GM03348 (cell line): Measurements from ENCODE around the gene SPG7.
A peak's percentile ranks its signal among the peaks of the same experiment; 100 is the strongest.

Source experiments
- DNase-seq: peaks from one replicate; pipeline ENCODE4 v3.0.0; 2012; ENCODE audit warnings: low spot score

The SPG7 gene

GRCh38 chr16:89485701-89486246 is 22.4 kb upstream of the SPG7 start:
- no peak for DNase-seq

GRCh38 chr16:89489040-89489897 is 18.9 kb upstream of the SPG7 start:
- peak; percentile 89 for DNase-seq

GRCh38 chr16:89489898-89490438 is 18.2 kb upstream of the SPG7 start:
- DNase-seq, result peak; percentile 18

GRCh38 chr16:89490439-89491237 is 17.6 kb upstream of the SPG7 start, which contains the start of gene ANKRD11:
TSS of gene ANKRD11 (minus strand) at chr16:89490561. CDS start at chr16:89317019, 173,542 bp downstream.
- peak; percentile 100 for DNase-seq

- DNase-seq, result peak; percentile 39
These were observed 16.8 kb upstream of the SPG7 start for GRCh38 chr16:89491238-89491869.

- DNase-seq, result no peak
These were observed 16.1 kb upstream of the SPG7 start for GRCh38 chr16:89491974-89492687.

GRCh38 chr16:89493776-89494175 is 14.4 kb upstream of the SPG7 start:
- no peak for DNase-seq

- peak; percentile 80 for DNase-seq
These were observed 13.1 kb upstream of the SPG7 start for GRCh38 chr16:89495121-89495520.

GRCh38 chr16:89498839-89499238 is 9.4 kb upstream of the SPG7 start:
- no peak for DNase-seq

- DNase-seq, result no peak
These were observed 8.4 kb upstream of the SPG7 start for GRCh38 chr16:89499767-89500166.

- no peak for DNase-seq
These were observed 5.9 kb upstream of the SPG7 start for GRCh38 chr16:89502081-89502843.

GRCh38 chr16:89504091-89504490 is 4.1 kb upstream of the SPG7 start:
- no peak for DNase-seq

- peak; percentile 35 for DNase-seq
These were observed 2.7 kb upstream of the SPG7 start for GRCh38 chr16:89505204-89506112.

- no peak for DNase-seq
These were observed 2.1 kb upstream of the SPG7 start for GRCh38 chr16:89506113-89506504.

- no peak for DNase-seq
These were observed 1.4 kb upstream of the SPG7 start for GRCh38 chr16:89506791-89507191.

GRCh38 chr16:89507214-89507833 is 879 bp upstream of the SPG7 start:
- no peak for DNase-seq

GRCh38 chr16:89510526-89510925 is 2.3 kb downstream of the SPG7 start:
- no peak for DNase-seq

GRCh38 chr16:89511374-89511773 is 3.2 kb downstream of the SPG7 start:
- no peak for DNase-seq

GRCh38 chr16:89512453-89512852 is 4.2 kb downstream of the SPG7 start:
- DNase-seq, result no peak
